Liver (tissue), 9 donors: ENCODE data around the gene NUP214. TPM values are rescaled to one million over a fixed set of nuclear protein-coding genes. Genes with fewer than 3 reads are reported as not detected.

Experiments used
- DNase-seq: peaks from one replicate; pipeline ENCODE4 v3.0.0-alpha.2; 2017; ENCODE audit warnings: low spot score
- H3K27ac ChIP-seq, 2 donors: one replicate each; pipeline ENCODE4 v1.7.0; 2013; ENCODE audit warnings: inconsistent platforms in 2 of 2, low read length in 2 of 2, control low read depth in 1 of 2, low read depth in 1 of 2, mild to moderate bottlenecking in 1 of 2
- H3K27me3 ChIP-seq, 4 donors: one replicate each; pipeline versions ENCODE4 v1.6.1 to v1.7.0; 2013; ENCODE audit warnings: low read length in 3 of 4, inconsistent platforms in 1 of 4, mild to moderate bottlenecking in 1 of 4, moderate library complexity in 1 of 4; ENCODE audit not compliant: control insufficient read depth in 4 of 4, insufficient read depth in 4 of 4
- H3K36me3 ChIP-seq, 4 donors: one replicate each; pipeline versions ENCODE4 v1.6.1 to v1.7.0; 2013; ENCODE audit warnings: low read length in 3 of 4, mild to moderate bottlenecking in 3 of 4, low read depth in 1 of 4, moderate library complexity in 1 of 4; ENCODE audit not compliant: control insufficient read depth in 4 of 4, insufficient read depth in 3 of 4
- H3K4me1 ChIP-seq, 4 donors: one replicate each; pipeline versions ENCODE4 v1.6.1 to v1.7.0; 2013; ENCODE audit warnings: low read length in 3 of 4, mild to moderate bottlenecking in 3 of 4, moderate library complexity in 1 of 4; ENCODE audit not compliant: control insufficient read depth in 4 of 4, insufficient read depth in 4 of 4
- H3K4me3 ChIP-seq, 3 donors: one replicate each; pipeline versions ENCODE4 v1.6.1 to v1.7.0; 2013; ENCODE audit warnings: low read length in 3 of 3, control low read depth in 1 of 3, low read depth in 1 of 3, mild to moderate bottlenecking in 1 of 3
- H3K9ac ChIP-seq, 2 donors: one replicate each; pipeline ENCODE4 v1.7.0; 2013; ENCODE audit warnings: low read length in 2 of 2, mild to moderate bottlenecking in 2 of 2, moderate library complexity in 2 of 2, control low read depth in 1 of 2, low read depth in 1 of 2
- H3K9me3 ChIP-seq, 4 donors: one replicate each; pipeline versions ENCODE4 v1.6.1 to v1.7.0; 2013; ENCODE audit warnings: low read length in 3 of 4; ENCODE audit not compliant: control insufficient read depth in 4 of 4
- GABPA ChIP-seq, 2 donors: IDR thresholded peaks in 1 of 2; conservative IDR thresholded peaks in 1 of 2; 2 replicates each; pipeline ENCODE4 v1.6.1; 2016; ENCODE audit warnings: antibody characterized with exemption in 2 of 2, mild to moderate bottlenecking in 1 of 2, moderate library complexity in 1 of 2
- HNF4A ChIP-seq, 2 donors: conservative IDR thresholded peaks; 2 replicates each; pipeline ENCODE4 v1.6.1; 2016; ENCODE audit warnings: antibody characterized with exemption in 2 of 2, mild to moderate bottlenecking in 2 of 2
- HNF4G ChIP-seq: IDR thresholded peaks from 2 replicates; pipeline ENCODE4 v1.6.1; 2016; ENCODE audit warnings: antibody characterized with exemption
- JUND ChIP-seq, 2 donors: IDR thresholded peaks; 2 replicates each; pipeline ENCODE4 v1.6.1; 2016; ENCODE audit warnings: antibody characterized with exemption in 2 of 2
- NR2F2 ChIP-seq: IDR thresholded peaks from 2 replicates; pipeline ENCODE4 v1.6.1; 2016; ENCODE audit warnings: antibody characterized with exemption
- RAD21 ChIP-seq, 2 donors: IDR thresholded peaks; 2 replicates each; pipeline ENCODE4 v1.6.1; 2016; ENCODE audit warnings: antibody characterized with exemption in 2 of 2, mild to moderate bottlenecking in 2 of 2
- RXRA ChIP-seq, 2 donors: IDR thresholded peaks; 2 replicates each; pipeline ENCODE4 v1.6.1; 2017 to 2018; ENCODE audit warnings: antibody characterized with exemption in 2 of 2, mild to moderate bottlenecking in 1 of 2
- SP1 ChIP-seq: IDR thresholded peaks from 2 replicates; pipeline ENCODE4 v1.6.1; 2018; ENCODE audit warnings: antibody characterized with exemption, mild to moderate bottlenecking
- TAF1 ChIP-seq: conservative IDR thresholded peaks from 2 replicates; pipeline ENCODE4 v1.6.1; 2016; ENCODE audit warnings: antibody characterized with exemption, mild to moderate bottlenecking
- YY1 ChIP-seq: IDR thresholded peaks from 2 replicates; pipeline ENCODE4 v1.6.1; 2016; ENCODE audit warnings: antibody characterized with exemption, mild to moderate bottlenecking
- WGBS: extraction: QIAGEN DNeasy Blood & Tissue Kit; methylation state at CpG from one replicate; pipeline ENCODE4 v1.1.7; 2013; 5-methylcytosine and 5-hydroxymethylcytosine counted together
- polyA plus RNA-seq, 2 donors: library from polyadenylated mRNA; stranded (reverse) in 1 of 2; unstranded in 1 of 2; fragments of 200-250 nt in 1 of 2; fragments of >200 nt in 1 of 2; fragmentation: Nextera tagmentation in 1 of 2; extraction: Ambion mirVana in 1 of 2; gene quantifications; one replicate each; pipeline versions ENCODE4 v1.2.1 to v1.2.3, GENCODE V29; 2013 to 2015
- total RNA-seq, 2 donors: library from RNA; depleted of rRNA; stranded (reverse); fragments of >200 nt; gene quantifications; one replicate each; pipeline ENCODE4 v1.2.3, GENCODE V29; 2014
- TF ChIP-seq, protein P1 (sequence below): IDR thresholded peaks from 2 replicates; pipeline ENCODE4 v1.6.1; 2016; ENCODE audit warnings: antibody characterized with exemption
- TF ChIP-seq, protein P2 (sequence below): fragments of 150-350 bp; IDR thresholded peaks from 2 replicates; pipeline ENCODE4 v1.5.1; 2017; ENCODE audit warnings: improper control_type of control experiment, low read depth, low read length; ENCODE audit not compliant: missing input control
- TF ChIP-seq, protein P3 (sequence below): IDR thresholded peaks from 2 replicates; pipeline ENCODE4 v1.6.1; 2016; ENCODE audit warnings: antibody characterized with exemption
- TF ChIP-seq, protein P4 (sequence below): IDR thresholded peaks from 2 replicates; pipeline ENCODE4 v1.6.1; 2016; ENCODE audit warnings: antibody characterized with exemption, mild to moderate bottlenecking
- donor health status: healthy.
- donor health status: healthy.
- donor health status: healthy.
- donor health status: healthy.
- donor health status: healthy.

The NUP214 gene
- total and polyA plus RNA-seq, 4 donors, result 8.8 to 19.5 (median 16.5) TPM

DNA sequence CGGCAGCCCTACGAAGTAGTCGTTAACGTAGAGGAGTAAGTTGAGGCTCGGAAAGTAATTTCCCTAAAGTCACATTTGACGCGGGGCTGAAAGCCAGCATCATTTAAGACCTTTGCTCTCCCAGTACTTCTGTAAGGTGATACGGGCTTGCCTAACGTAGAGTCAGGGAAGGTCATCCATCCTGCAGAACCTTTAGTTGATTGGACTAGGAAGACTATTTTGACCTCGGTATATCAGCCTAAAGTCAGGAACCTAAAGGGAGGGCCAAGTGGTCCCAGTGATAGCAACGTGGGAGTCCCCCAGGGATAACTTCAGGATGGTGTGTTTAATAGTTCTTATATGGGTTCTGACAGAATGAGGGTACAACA is 657 bp downstream of the NUP214 start:
- peaks cover 2 to 35% (median 29%) of the 10 kb centered on the region in 4 donors for H3K36me3 ChIP-seq
- H3K27ac ChIP-seq, result peak overlapping the region; percentile 61 to 77
- peaks cover 2 to 23% (median 19%) of the 10 kb centered on the region in 4 donors for H3K4me1 ChIP-seq
- TF ChIP-seq HNF4A (conservative IDR thresholded peaks at IDR 0.05) (peak; percentile 53 to 72), RXRA (IDR thresholded peaks at IDR 0.05) (peak; percentile 46 to 53)
- TF ChIP-seq, protein P1, sequence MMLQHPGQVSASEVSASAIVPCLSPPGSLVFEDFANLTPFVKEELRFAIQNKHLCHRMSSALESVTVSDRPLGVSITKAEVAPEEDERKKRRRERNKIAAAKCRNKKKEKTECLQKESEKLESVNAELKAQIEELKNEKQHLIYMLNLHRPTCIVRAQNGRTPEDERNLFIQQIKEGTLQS, result no peak
- no peak for DNase-seq
- peak overlapping the region; percentile 83 to 100 (median 98) for H3K4me3 ChIP-seq
- no peaks in the 10 kb centered on the region for H3K27me3 ChIP-seq
- peak overlapping the region; percentile 58 to 86 for H3K9ac ChIP-seq
- no peaks in the 10 kb centered on the region for H3K9me3 ChIP-seq
- under 1% methylated on average over 11 of the region's 11 CpGs for WGBS

DNA sequence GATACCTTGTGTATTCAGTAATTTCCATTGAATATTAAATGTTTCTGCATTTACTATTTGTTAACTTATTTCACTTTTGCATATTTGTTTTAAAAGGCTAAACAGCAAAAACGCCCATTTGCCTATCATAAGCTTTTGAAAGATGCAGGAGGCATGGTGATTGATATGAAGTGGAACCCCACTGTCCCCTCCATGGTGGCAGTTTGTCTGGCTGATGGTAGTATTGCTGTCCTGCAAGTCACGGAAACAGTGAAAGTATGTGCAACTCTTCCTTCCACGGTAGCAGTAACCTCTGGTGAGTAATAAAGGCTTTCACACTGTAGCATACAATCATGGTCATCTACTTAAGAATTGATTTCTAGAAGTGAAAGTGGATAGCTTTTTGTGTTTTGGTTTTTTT is 3.8 kb downstream of the NUP214 start:
- H3K4me1 ChIP-seq, result peaks cover 2 to 23% (median 19%) of the 10 kb centered on the region in 4 donors
- WGBS, result 89% methylated on average over 3 of the region's 3 CpGs
- TF ChIP-seq HNF4A (conservative IDR thresholded peaks at IDR 0.05) (no peak), TAF1 (no peak), YY1 (no peak), RXRA (IDR thresholded peaks at IDR 0.05) (no peak), RAD21 (IDR thresholded peaks at IDR 0.05) (no peak), GABPA (IDR thresholded peaks at IDR 0.05 in 1 of 2, conservative IDR thresholded peaks at IDR 0.05 in 1 of 2) (no peak), SP1 (no peak), HNF4G (no peak)
- TF ChIP-seq, protein P1, result no peak
- TF ChIP-seq, protein P2, sequence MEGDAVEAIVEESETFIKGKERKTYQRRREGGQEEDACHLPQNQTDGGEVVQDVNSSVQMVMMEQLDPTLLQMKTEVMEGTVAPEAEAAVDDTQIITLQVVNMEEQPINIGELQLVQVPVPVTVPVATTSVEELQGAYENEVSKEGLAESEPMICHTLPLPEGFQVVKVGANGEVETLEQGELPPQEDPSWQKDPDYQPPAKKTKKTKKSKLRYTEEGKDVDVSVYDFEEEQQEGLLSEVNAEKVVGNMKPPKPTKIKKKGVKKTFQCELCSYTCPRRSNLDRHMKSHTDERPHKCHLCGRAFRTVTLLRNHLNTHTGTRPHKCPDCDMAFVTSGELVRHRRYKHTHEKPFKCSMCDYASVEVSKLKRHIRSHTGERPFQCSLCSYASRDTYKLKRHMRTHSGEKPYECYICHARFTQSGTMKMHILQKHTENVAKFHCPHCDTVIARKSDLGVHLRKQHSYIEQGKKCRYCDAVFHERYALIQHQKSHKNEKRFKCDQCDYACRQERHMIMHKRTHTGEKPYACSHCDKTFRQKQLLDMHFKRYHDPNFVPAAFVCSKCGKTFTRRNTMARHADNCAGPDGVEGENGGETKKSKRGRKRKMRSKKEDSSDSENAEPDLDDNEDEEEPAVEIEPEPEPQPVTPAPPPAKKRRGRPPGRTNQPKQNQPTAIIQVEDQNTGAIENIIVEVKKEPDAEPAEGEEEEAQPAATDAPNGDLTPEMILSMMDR, result no peak
- H3K27me3 ChIP-seq, result no peaks in the 10 kb centered on the region
- H3K4me3 ChIP-seq, result no peak overlapping the region
- peaks cover 12 to 63% (median 55%) of the 10 kb centered on the region in 4 donors for H3K36me3 ChIP-seq
- no peak overlapping the region for H3K27ac ChIP-seq
- H3K9ac ChIP-seq, result no peak overlapping the region
- H3K9me3 ChIP-seq, result no peaks in the 10 kb centered on the region
- DNase-seq, result no peak

DNA sequence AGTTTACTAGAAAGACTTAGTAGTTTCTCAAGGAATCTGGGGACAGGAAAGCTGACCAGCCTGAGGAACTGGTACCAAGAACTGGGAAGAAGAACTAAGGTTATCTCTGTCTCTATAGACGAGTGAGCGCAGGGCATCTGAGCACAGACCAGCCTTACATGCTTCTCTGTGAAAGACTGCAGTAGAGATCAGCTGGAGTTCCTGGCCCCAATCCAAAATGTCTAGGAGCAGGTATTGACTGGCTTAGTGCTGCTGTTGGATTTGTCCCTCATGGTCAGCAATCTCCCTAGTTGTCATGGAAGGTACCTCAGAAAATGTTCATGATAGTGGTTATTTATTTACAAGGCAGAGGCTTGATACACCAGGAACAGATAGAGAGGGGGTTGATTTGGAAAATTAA is 13.3 kb downstream of the NUP214 start:
- Histone ChIP-seq H3K9ac (no peak overlapping the region), H3K36me3 (peaks cover 16 to 87% (median 83%) of the 10 kb centered on the region in 4 donors)
- DNase-seq, result no peak

DNA sequence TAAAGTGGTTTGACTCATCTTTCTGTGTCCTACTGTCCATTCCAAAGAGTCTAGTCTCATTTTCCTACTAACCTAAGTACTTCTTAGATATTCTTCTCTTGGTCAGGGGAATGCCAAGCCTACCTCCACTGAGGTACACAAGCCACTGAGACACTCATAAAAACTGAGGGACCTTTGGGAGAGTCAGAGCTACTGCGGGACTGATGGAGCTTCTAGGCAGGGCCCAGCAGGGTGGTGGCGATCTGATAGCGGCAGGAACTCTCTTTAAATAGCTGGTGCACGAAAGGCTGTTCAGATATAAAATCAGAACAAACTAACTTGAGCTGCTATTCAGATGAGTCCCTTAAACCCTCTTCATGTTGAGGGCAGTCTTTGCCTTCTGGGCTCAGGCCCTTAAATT is 14.7 kb downstream of the NUP214 start:
- DNase-seq, result no peak
- Histone ChIP-seq H3K27ac (no peak overlapping the region), H3K4me3 (no peak overlapping the region), H3K9ac (no peak overlapping the region), H3K4me1 (no peaks in the 10 kb centered on the region), H3K36me3 (peaks cover 14 to 87% (median 83%) of the 10 kb centered on the region in 4 donors), H3K9me3 (no peaks in the 10 kb centered on the region), H3K27me3 (no peaks in the 10 kb centered on the region)
- WGBS, result 96% methylated on average over 4 of the region's 4 CpGs
- TF ChIP-seq, protein P3, sequence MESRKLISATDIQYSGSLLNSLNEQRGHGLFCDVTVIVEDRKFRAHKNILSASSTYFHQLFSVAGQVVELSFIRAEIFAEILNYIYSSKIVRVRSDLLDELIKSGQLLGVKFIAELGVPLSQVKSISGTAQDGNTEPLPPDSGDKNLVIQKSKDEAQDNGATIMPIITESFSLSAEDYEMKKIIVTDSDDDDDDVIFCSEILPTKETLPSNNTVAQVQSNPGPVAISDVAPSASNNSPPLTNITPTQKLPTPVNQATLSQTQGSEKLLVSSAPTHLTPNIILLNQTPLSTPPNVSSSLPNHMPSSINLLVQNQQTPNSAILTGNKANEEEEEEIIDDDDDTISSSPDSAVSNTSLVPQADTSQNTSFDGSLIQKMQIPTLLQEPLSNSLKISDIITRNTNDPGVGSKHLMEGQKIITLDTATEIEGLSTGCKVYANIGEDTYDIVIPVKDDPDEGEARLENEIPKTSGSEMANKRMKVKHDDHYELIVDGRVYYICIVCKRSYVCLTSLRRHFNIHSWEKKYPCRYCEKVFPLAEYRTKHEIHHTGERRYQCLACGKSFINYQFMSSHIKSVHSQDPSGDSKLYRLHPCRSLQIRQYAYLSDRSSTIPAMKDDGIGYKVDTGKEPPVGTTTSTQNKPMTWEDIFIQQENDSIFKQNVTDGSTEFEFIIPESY, result no peak
- TF ChIP-seq JUND (IDR thresholded peaks at IDR 0.05) (no peak), NR2F2 (no peak), SP1 (no peak), TAF1 (no peak), RXRA (IDR thresholded peaks at IDR 0.05) (no peak), HNF4G (no peak), GABPA (IDR thresholded peaks at IDR 0.05 in 1 of 2, conservative IDR thresholded peaks at IDR 0.05 in 1 of 2) (no peak), YY1 (no peak)
- TF ChIP-seq, protein P1, result no peak
- TF ChIP-seq, protein P4, sequence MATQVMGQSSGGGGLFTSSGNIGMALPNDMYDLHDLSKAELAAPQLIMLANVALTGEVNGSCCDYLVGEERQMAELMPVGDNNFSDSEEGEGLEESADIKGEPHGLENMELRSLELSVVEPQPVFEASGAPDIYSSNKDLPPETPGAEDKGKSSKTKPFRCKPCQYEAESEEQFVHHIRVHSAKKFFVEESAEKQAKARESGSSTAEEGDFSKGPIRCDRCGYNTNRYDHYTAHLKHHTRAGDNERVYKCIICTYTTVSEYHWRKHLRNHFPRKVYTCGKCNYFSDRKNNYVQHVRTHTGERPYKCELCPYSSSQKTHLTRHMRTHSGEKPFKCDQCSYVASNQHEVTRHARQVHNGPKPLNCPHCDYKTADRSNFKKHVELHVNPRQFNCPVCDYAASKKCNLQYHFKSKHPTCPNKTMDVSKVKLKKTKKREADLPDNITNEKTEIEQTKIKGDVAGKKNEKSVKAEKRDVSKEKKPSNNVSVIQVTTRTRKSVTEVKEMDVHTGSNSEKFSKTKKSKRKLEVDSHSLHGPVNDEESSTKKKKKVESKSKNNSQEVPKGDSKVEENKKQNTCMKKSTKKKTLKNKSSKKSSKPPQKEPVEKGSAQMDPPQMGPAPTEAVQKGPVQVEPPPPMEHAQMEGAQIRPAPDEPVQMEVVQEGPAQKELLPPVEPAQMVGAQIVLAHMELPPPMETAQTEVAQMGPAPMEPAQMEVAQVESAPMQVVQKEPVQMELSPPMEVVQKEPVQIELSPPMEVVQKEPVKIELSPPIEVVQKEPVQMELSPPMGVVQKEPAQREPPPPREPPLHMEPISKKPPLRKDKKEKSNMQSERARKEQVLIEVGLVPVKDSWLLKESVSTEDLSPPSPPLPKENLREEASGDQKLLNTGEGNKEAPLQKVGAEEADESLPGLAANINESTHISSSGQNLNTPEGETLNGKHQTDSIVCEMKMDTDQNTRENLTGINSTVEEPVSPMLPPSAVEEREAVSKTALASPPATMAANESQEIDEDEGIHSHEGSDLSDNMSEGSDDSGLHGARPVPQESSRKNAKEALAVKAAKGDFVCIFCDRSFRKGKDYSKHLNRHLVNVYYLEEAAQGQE, result no peak

More for the DNA sequence above, 13.3 kb downstream of the NUP214 start:
- Histone ChIP-seq H3K4me3 (no peak overlapping the region), H3K4me1 (no peaks in the 10 kb centered on the region), H3K9me3 (no peaks in the 10 kb centered on the region), H3K27ac (no peak overlapping the region), H3K27me3 (no peaks in the 10 kb centered on the region)
- TF ChIP-seq HNF4A (conservative IDR thresholded peaks at IDR 0.05), result no peak
- 98% methylated on average over 2 of the region's 2 CpGs for WGBS
